RKO (cell line): ENCODE data around the gene UBE2Z.

Source experiments
- DNase-seq: peaks from one replicate; pipeline ENCODE4 v3.0.0-alpha.2; 2016; ENCODE audit warnings: low spot score

Gene UBE2Z

DNA sequence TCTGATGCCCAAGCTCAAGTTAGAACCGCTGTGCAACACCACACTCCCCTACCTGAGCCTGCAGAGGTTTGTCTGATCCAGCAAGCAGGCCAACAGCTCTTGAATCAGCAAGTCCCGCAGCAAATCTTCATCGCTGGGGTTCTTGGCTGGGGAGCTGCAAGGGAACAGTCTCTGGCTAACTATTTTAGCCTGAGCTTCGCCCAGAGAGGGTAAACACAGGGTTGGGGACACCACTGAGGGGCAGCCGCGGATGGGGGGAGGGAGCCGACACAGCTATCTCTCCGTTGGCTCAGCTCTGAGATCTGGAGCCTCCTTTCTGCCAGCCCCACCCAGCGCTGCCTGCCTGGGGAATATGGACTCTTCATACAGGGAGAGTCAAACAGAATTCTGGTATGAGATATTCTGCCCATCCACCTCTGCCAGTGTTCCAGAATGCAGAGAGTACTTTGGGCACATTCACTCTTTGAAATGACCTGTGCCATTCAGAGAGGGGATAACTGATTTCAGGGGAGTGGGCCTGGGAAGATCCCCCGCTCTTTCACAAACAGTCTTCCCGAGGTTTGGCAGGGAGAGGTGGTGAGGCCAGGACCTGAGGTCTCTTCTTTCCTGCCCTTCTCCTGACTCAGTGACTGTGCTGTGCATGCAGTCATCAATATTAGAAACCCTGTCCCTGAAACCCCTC, 52.8 kb downstream of the UBE2Z start:
- no peak for DNase-seq

DNA sequence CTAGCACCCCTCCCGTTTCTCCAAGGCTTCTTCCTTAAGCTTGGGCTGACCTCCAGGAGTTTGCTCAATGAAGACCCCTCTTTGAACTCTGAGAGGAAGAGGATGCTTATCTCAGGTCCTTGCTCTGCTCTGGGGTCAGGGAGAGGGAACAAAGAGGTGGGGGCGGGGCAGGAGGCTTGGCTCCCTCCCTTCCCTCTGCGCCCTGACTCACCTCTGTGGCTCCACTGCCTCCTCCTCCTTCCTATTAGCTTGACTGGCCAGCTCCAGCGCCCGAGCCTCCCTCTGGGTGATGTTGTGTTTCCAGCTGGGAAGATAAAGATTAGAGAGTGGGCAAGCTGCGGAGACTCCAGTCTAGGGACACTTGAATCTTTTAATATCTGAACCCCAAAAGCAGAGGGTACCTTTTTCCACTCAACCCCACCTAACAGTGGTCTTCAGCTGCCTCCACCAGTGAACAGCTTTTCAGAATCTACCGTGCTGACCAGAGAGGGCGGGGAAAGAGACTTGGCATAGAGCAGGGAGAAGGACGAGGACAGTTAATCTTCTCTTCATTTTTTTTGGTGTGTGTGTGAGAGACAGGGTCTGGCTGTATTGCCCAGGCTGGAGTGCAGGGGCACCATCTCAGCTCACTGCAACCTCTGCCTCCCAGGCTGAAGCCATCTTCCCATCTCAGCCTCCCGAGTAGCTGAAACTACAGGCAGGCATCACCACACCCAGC, 53.5 kb downstream of the UBE2Z start:
- DNase-seq: peak; percentile 24

DNA sequence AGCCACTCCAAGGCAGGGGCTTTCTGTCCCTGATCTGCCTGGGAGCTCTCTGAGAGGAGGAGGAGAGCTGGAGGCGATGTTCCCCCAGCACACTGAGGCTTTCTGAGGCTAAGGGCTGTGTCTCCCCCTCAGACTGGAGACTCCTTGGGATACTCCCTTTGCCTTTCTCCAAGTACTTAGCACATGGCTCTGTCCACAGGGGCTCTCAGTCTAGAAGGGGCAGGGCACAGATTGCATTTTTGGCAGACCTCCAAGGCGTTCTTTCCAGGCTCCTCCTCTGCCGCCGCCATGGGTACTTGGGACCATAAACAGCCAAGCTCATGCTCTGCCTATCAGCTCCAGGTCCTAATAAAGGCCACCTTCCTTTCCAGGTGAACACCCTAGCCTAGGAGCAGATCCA, 62.0 kb downstream of the UBE2Z start:
- DNase-seq: no peak

DNA sequence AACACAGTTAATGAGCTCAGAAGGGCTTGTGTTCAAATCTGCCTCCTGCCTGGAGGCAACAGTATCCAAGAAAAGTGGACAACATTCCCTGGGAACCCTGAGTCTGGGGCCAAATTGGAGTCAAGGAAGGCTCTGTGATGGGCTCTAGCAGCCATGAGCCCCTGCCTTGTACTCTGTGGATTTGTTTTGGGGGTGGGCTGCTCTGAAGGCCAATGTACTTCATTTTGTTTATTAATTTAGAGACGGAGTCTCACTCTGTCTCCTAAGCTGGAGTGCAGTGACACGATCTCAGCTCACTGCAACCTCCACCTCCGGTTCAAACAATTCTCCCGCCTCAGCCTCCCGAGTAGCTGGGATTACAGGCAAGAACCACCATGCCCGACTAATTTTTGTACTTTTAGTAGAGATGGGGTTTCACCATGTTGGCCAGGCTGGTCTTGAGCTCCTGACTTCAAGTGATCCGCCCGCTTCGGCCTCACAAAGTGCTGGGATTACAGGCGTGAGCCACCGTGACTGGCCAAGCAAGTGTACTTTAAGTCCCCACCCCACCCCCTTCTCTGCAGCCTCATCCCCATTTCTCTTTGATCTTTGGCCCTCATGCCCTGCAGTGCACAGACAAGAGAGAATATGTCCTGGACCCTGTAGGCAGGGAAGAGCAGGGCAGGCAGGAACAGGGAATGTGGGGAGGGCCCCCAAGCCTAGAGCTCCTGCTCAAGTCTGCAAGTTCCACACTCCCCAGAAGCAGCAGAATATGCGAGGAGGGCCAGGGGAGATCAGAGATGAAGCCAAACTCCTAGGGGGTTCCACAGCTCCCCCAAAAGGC, 62.9 kb downstream of the UBE2Z start:
- DNase-seq: no peak

DNA sequence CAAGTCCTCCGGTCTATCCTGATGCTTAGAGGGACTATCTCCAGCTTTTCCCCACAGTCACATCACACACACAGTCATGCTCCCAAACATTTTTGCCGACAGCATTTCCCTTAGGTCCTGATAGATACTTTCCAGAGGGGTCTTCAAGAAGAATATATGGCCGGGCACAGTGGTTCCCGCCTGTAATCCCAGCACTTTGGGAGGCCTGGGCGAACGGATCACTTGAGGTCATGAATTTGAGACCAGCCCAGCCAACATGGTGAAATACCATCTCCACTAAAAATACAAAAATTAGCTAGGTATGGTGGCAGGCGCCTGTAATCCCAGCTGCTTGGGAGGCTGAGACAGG, 64.5 kb downstream of the UBE2Z start:
- no peak for DNase-seq

DNA sequence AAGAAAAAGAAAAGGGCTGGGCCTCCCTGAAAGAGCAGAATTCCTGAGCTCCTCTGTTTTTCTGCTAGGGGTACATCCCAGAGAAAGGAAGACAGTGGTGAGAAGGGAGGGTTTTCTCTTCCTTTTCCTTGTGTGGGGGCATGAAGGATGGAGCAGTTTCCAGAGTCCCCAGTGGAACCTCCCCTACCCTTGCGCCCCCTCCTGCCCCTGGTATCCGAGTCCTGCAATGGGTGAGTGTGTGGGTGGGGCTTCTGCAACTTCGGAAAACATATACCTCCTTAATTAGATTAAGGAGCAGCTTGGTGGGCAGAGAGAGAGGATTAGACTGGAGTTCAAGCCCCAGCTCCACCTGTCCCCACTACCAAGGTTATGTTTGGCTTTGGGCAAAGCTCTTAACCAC, 65.6 kb downstream of the UBE2Z start:
- DNase-seq: no peak
